IMR-90 (cell line): ENCODE results near the gene DCLK1. TPM values are rescaled to one million over a fixed set of nuclear protein-coding genes. Genes with fewer than 3 reads are reported as not detected.

ENCODE experiments used
- ATAC-seq: fragments of 200-7000 bp; cut with Tn5 transposase; 2 replicates; pipeline ENCODE4 v1.9.1; 2020; ENCODE audit warnings: low read depth, mild to moderate bottlenecking, moderate library complexity
- BruUV-seq: library from RNA; stranded (reverse); fragments of 400-500 nt; replicated peaks from 2 replicates; lab custom pipeline; 2021; lab: Mats Ljungman, UMichigan
- CTCF ChIA-PET: fragments of 300-600 bp; formaldehyde crosslinking; extraction: SDS; loops from one replicate; lab custom pipeline; 2021; ENCODE audit warnings: antibody characterized with exemption; lab: Yijun Ruan, JAX
- POLR2A ChIA-PET: fragments of 300-600 bp; sonication (Branson Sonifier 250); formaldehyde crosslinking; loops from one replicate; lab custom pipeline; 2022; ENCODE audit warnings: antibody characterized with exemption; ENCODE audit not compliant: unreplicated experiment; lab: Charles Lee
- DNase-seq: peaks from one replicate; pipeline ENCODE4 v3.0.0; 2013
- H2AFZ ChIP-seq: replicated peaks from 2 replicates; pipeline ENCODE3; 2013; ENCODE audit warnings: low read length, mild to moderate bottlenecking; ENCODE audit not compliant: poor library complexity
- H2AK5ac ChIP-seq: 2 replicates; pipeline ENCODE4 v1.6.1; 2013; ENCODE audit warnings: low read depth, low read length, inconsistent platforms
- H2AK9ac ChIP-seq: replicated peaks from 2 replicates; pipeline ENCODE3; 2013; ENCODE audit warnings: mild to moderate bottlenecking, low read depth, low read length, moderate library complexity; ENCODE audit not compliant: poor library complexity
- H2BK120ac ChIP-seq: 2 replicates; pipeline ENCODE4 v1.6.1; 2013; ENCODE audit warnings: low read depth, low read length, inconsistent platforms
- H2BK15ac ChIP-seq: 3 replicates; pipeline ENCODE4 v1.6.1; 2013; ENCODE audit warnings: low read depth, low read length, inconsistent platforms
- H2BK20ac ChIP-seq: 2 replicates; pipeline ENCODE4 v1.6.1; 2013; ENCODE audit warnings: low read depth, mild to moderate bottlenecking, inconsistent platforms, low read length, moderate library complexity
- H2BK5ac ChIP-seq: 2 replicates; pipeline ENCODE4 v1.6.1; 2013; ENCODE audit warnings: mild to moderate bottlenecking, low read depth, low read length, inconsistent platforms; ENCODE audit not compliant: poor library complexity, severe bottlenecking
- H3K14ac ChIP-seq: replicated peaks from 2 replicates; pipeline ENCODE4 v1.6.1; 2013; ENCODE audit warnings: low read depth, low read length, inconsistent platforms
- H3K18ac ChIP-seq: 2 replicates; pipeline ENCODE4 v1.6.1; 2013; ENCODE audit warnings: low read depth, low read length, control low read depth
- H3K23ac ChIP-seq: 2 replicates; pipeline ENCODE4 v1.6.1; 2013; ENCODE audit warnings: low read depth, low read length, inconsistent platforms
- H3K27ac ChIP-seq: 2 replicates; pipeline ENCODE4 v1.5.1; 2013; ENCODE audit warnings: mild to moderate bottlenecking, control low read depth, low read length; ENCODE audit not compliant: insufficient read depth
- H3K27me3 ChIP-seq: 2 replicates; pipeline ENCODE4 v1.6.1; 2013; ENCODE audit warnings: low read length; ENCODE audit not compliant: control insufficient read depth, insufficient read depth
- H3K36me3 ChIP-seq: 2 replicates; pipeline ENCODE4 v1.6.1; 2013; ENCODE audit warnings: low read length, mixed read lengths; ENCODE audit not compliant: control insufficient read depth, insufficient read depth
- H3K4ac ChIP-seq: 2 replicates; pipeline ENCODE4 v1.6.1; 2013; ENCODE audit warnings: low read depth, low read length, inconsistent platforms
- H3K4me1 ChIP-seq: 2 replicates; pipeline ENCODE4 v1.6.1; 2013; ENCODE audit warnings: low read length, mixed read lengths; ENCODE audit not compliant: control insufficient read depth, insufficient read depth
- H3K4me2 ChIP-seq: 2 replicates; pipeline ENCODE4 v1.6.1; 2013; ENCODE audit warnings: low read depth, mild to moderate bottlenecking, control low read depth, low read length, moderate library complexity
- H3K4me3 ChIP-seq: 2 replicates; pipeline ENCODE4 v1.5.1; 2013; ENCODE audit warnings: low read depth, mild to moderate bottlenecking, control low read depth, low read length, moderate library complexity; ENCODE audit not compliant: insufficient read depth
- H3K56ac ChIP-seq: 2 replicates; pipeline ENCODE4 v1.6.1; 2013; ENCODE audit warnings: low read length, inconsistent platforms; ENCODE audit not compliant: insufficient read depth; ENCODE audit errors: extremely low read depth
- H3K79me1 ChIP-seq, 2 experiments: 2 replicates each; pipeline ENCODE4 v1.6.1; 2013; ENCODE audit warnings: low read length in 2 of 2, inconsistent platforms in 1 of 2, low read depth in 1 of 2
- H3K9ac ChIP-seq: 2 replicates; pipeline ENCODE4 v1.6.1; 2013; ENCODE audit warnings: low read depth, low read length, control low read depth
- H3K9me1 ChIP-seq: 2 replicates; pipeline ENCODE4 v1.6.1; 2013; ENCODE audit warnings: low read length, inconsistent platforms; ENCODE audit not compliant: insufficient read depth
- H3K9me3 ChIP-seq: 2 replicates; pipeline ENCODE4 v1.6.1; 2013; ENCODE audit warnings: low read length; ENCODE audit not compliant: control insufficient read depth, insufficient read depth
- H4K20me1 ChIP-seq: 2 replicates; pipeline ENCODE4 v1.6.1; 2013; ENCODE audit warnings: low read length, inconsistent platforms; ENCODE audit not compliant: insufficient read depth
- H4K5ac ChIP-seq: 2 replicates; pipeline ENCODE4 v1.6.1; 2013; ENCODE audit warnings: mild to moderate bottlenecking, low read depth, low read length, control low read depth
- H4K8ac ChIP-seq, 2 experiments: 2 replicates each; pipeline ENCODE4 v1.6.1; 2013; ENCODE audit warnings: low read depth in 2 of 2, low read length in 2 of 2, control low read depth in 1 of 2, inconsistent platforms in 1 of 2
- H4K91ac ChIP-seq: 2 replicates; pipeline ENCODE4 v1.6.1; 2013; ENCODE audit warnings: low read depth, low read length, inconsistent platforms; ENCODE audit not compliant: insufficient read depth
- CTCF ChIP-seq: conservative IDR thresholded peaks from 2 replicates; pipeline ENCODE4 v1.5.1; 2012; ENCODE audit warnings: mild to moderate bottlenecking, low read depth, low read length, improper control_type of control experiment
- MAFK ChIP-seq: IDR thresholded peaks from 2 replicates; pipeline ENCODE4 v1.6.1; 2012; ENCODE audit warnings: low read depth, low read length, improper control_type of control experiment
- MXI1 ChIP-seq: IDR thresholded peaks from 2 replicates; pipeline ENCODE4 v1.6.1; 2012; ENCODE audit warnings: low read depth, mild to moderate bottlenecking, low read length, moderate library complexity, borderline replicate concordance
- POLR2A ChIP-seq: IDR thresholded peaks from 2 replicates; pipeline ENCODE4 v1.6.1; 2012; ENCODE audit warnings: mild to moderate bottlenecking, low read depth, low read length
- RAD21 ChIP-seq: IDR thresholded peaks from 2 replicates; pipeline ENCODE4 v1.6.1; 2012; ENCODE audit warnings: low read length, improper control_type of control experiment
- RCOR1 ChIP-seq: IDR thresholded peaks from 2 replicates; pipeline ENCODE4 v1.6.1; 2012; ENCODE audit warnings: mild to moderate bottlenecking, low read length, improper control_type of control experiment; ENCODE audit not compliant: insufficient replicate concordance
- SMC3 ChIP-seq: fragments of 150-350 bp; IDR thresholded peaks from 2 replicates; pipeline ENCODE4 v1.6.1; 2016; ENCODE audit warnings: low read depth, mild to moderate bottlenecking, antibody characterized with exemption, low read length, moderate library complexity
- WGBS, 2 experiments: methylation state at CpG; one replicate each; pipeline versions ENCODE4 v1.1.5 to v1.1.7; 2013; ENCODE audit warnings: missing lambda C conversion rate in 2 of 2; ENCODE audit not compliant: insufficient read length in 1 of 2; ENCODE audit errors: extremely low coverage in 2 of 2; 5-methylcytosine and 5-hydroxymethylcytosine counted together
- dilution Hi-C: fragments of 300-500 bp; cut with HindIII; formaldehyde crosslinking; loops from one replicate; pipeline ENCODE4 v1.14.3; 2018; ENCODE audit warnings: low sequenced_read_pairs; ENCODE audit not compliant: unreplicated experiment
- in situ Hi-C: fragments of 300-500 bp; cut with MboI; formaldehyde crosslinking; loops from 3 replicates; pipeline ENCODE4 v1.14.3; 2019; ENCODE audit warnings: low sequenced_read_pairs, inconsistent platforms, mixed read lengths
- intact Hi-C: fragments of 100-400 bp; cut with micrococcal nuclease; formaldehyde crosslinking; loops from 2 replicates; pipeline ENCODE4 v1.10.0; 2022
- polyA plus RNA-seq, 3 experiments: library from polyadenylated mRNA; depleted of rRNA; stranded (reverse); fragments of >200 nt; gene quantifications; 2 replicates each; pipeline ENCODE4 v1.2.3, GENCODE V29; 2012; ENCODE audit warnings: low replicate concordance in 1 of 3
- total RNA-seq: library from RNA; depleted of rRNA; stranded (reverse); fragments of >200 nt; gene quantifications from 2 replicates; pipeline ENCODE4 v1.2.3, GENCODE V29; 2012
- TF ChIP-seq, protein P1 (sequence below): fragments of 150-350 bp; IDR thresholded peaks from 2 replicates; pipeline ENCODE4 v1.6.1; 2017; ENCODE audit warnings: mild to moderate bottlenecking, antibody characterized with exemption, low read length, low read depth

Gene DCLK1
- total and polyA plus RNA-seq, 2 of the 4 experiments (the other 2 are of a cell fraction), result under 0.01 to 0.02 TPM

DNA sequence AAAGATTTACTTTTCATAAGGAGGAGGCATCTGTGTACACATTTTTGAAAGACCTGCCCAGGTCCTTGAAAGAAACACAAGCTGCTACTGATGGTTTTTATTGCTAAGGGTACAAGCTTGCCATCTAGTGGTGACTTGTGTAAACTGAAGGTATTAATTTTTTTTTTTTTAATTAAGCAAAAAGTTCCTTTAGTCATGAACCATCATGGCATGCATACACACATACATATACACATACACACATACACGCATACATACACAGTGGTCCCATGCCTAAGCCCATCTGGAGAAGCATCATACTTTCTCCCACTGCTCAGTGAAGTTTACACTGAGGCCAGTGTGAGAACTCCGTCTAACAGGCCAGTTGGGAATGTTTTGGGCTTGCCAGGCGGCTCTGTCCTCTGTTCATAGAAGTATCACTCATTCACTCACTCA is 312.5 kb downstream of the DCLK1 start:
- Histone ChIP-seq H3K36me3 (no peaks in the 10 kb centered on the region), H2BK120ac (no peak overlapping the region), H3K9ac (no peak overlapping the region), H3K4me1 (no peaks in the 10 kb centered on the region), H3K27me3 (no peaks in the 10 kb centered on the region; the same call in 1 of the 2 replicates), H3K9me1 (no peaks in the 10 kb centered on the region), H2BK20ac (no peak overlapping the region), H4K20me1 (no peaks in the 10 kb centered on the region), H2AFZ (no peak overlapping the region), H3K4ac (no peak overlapping the region), H3K4me3 (no peak overlapping the region), H3K4me2 (no peak overlapping the region), H2AK5ac (peak overlapping the region; percentile 66; the same call in 1 of the 2 replicates), H4K8ac (no peak overlapping the region), H3K79me1 (no peaks in the 10 kb centered on the region), H3K14ac (no peak overlapping the region), H3K18ac (no peak overlapping the region), H3K56ac (no peak overlapping the region), H3K27ac (no peak overlapping the region), H3K9me3 (no peaks in the 10 kb centered on the region), H2AK9ac (no peak overlapping the region), H2BK5ac (no peak overlapping the region), H4K5ac (no peak overlapping the region), H4K91ac (no peak overlapping the region), H2BK15ac (peak overlapping the region; percentile 38; the same call in 1 of the 3 replicates), H3K23ac (no peak overlapping the region)
- BruUV-seq, result no TSS peak
- no CpG with 5 or more reads among the region's 3 CpGs for WGBS, 2 experiments
- in situ Hi-C loops (no loop called here), dilution Hi-C loops (no loop called here), intact Hi-C loops (loop anchor here (1.0 to 10.0 kb wide), 4 partner anchors 98 to 604 kb away; no protein-coding TSS in a partner anchor)
- ChIA-PET POLR2A (no interaction called here), CTCF (interaction anchor here (0.6 to 1.4 kb wide), 16 partner anchors 9 to 1964 kb away, joined by 3 to 8 read pairs (median 4); no protein-coding TSS in a partner anchor)
- ATAC-seq (peak; percentile 77), DNase-seq (peak; percentile 60)
- TF ChIP-seq POLR2A, result no peak
- no peak for TF ChIP-seq MAFK
- TF ChIP-seq, protein P1, sequence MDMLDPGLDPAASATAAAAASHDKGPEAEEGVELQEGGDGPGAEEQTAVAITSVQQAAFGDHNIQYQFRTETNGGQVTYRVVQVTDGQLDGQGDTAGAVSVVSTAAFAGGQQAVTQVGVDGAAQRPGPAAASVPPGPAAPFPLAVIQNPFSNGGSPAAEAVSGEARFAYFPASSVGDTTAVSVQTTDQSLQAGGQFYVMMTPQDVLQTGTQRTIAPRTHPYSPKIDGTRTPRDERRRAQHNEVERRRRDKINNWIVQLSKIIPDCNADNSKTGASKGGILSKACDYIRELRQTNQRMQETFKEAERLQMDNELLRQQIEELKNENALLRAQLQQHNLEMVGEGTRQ, result no peak
- peak; percentile 61 for TF ChIP-seq RAD21
- peak; percentile 68 for TF ChIP-seq CTCF
- TF ChIP-seq MXI1, result no peak
- TF ChIP-seq RCOR1, result no peak
- TF ChIP-seq SMC3, result peak; percentile 49
